Measurements from ENCODE around the gene NPM3. TPM values are rescaled to one million over a fixed set of nuclear protein-coding genes. Genes with fewer than 3 reads are reported as not detected.

Gene NPM3
- polyA plus RNA-seq, 1 experiment: 31.5 TPM

GRCh38 chr10:101772017-101772894 is 11.0 kb downstream of the NPM3 start:
- TF ChIP-seq CTCF (IDR thresholded peaks at IDR 0.05; ENCODE audit: low read depth, low read length): no peak
- H3K4me3 ChIP-seq (ENCODE audit: low read depth, low read length): no peak overlapping the region
- H3K27me3 ChIP-seq (ENCODE audit: control insufficient read depth, insufficient read depth, low read length): peaks cover 78% of the 10 kb centered on the region
- ChIA-PET POLR2A (interaction anchor here (0.6 kb wide), 1 partner anchor 174 kb away, joined by 4 read pairs; no protein-coding TSS in a partner anchor), CTCF (interaction anchor here (0.6 to 2.8 kb wide), 5 partner anchors 8 to 559 kb away, joined by 3 to 16 read pairs (median 10); no protein-coding TSS in a partner anchor)
- no peaks in the 10 kb centered on the region; the same call in 1 of the 2 replicates for H3K9me3 ChIP-seq (ENCODE audit: control insufficient read depth, insufficient read depth, low read length)
- no peak for DNase-seq (ENCODE audit: low read depth, low spot score)
- H3K27ac ChIP-seq (ENCODE audit: low read depth, low read length): no peak overlapping the region

DNA sequence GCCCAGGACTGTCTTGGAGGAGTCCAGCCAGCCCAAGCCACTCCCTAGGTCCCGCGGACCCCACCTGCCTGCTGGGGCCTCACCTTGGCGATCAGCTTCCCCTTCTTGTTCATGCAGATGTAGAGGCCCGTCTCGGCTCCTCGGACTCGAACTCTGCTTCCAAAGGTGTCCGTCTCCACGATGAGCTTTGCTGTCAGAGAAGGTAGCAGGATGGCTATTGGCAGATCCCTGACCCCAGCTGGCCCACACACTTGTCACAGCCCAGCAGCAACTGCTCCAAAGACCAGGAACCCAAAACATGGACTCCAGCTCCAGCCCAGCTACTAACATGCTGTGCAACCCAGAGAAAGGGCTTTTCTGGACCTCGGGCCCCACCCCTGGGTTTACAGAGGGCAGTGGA is 11.9 kb downstream of the NPM3 start:
- no peaks in the 10 kb centered on the region; the same call in 1 of the 2 replicates for H3K9me3 ChIP-seq (ENCODE audit: control insufficient read depth, insufficient read depth, low read length)
- no peak overlapping the region for H3K4me3 ChIP-seq (ENCODE audit: low read depth, low read length)
- POLR2A ChIA-PET: no interaction called here
- DNase-seq (ENCODE audit: low read depth, low spot score): no peak
- peaks cover 78% of the 10 kb centered on the region for H3K27me3 ChIP-seq (ENCODE audit: control insufficient read depth, insufficient read depth, low read length)
- H3K27ac ChIP-seq (ENCODE audit: low read depth, low read length): no peak overlapping the region
- TF ChIP-seq CTCF (IDR thresholded peaks at IDR 0.05; ENCODE audit: low read depth, low read length): no peak
- CTCF ChIA-PET: interaction anchor here (0.9 to 2.8 kb wide), 3 partner anchors 10 to 557 kb away, joined by 3 to 16 read pairs (median 6); no protein-coding TSS in a partner anchor

DNA sequence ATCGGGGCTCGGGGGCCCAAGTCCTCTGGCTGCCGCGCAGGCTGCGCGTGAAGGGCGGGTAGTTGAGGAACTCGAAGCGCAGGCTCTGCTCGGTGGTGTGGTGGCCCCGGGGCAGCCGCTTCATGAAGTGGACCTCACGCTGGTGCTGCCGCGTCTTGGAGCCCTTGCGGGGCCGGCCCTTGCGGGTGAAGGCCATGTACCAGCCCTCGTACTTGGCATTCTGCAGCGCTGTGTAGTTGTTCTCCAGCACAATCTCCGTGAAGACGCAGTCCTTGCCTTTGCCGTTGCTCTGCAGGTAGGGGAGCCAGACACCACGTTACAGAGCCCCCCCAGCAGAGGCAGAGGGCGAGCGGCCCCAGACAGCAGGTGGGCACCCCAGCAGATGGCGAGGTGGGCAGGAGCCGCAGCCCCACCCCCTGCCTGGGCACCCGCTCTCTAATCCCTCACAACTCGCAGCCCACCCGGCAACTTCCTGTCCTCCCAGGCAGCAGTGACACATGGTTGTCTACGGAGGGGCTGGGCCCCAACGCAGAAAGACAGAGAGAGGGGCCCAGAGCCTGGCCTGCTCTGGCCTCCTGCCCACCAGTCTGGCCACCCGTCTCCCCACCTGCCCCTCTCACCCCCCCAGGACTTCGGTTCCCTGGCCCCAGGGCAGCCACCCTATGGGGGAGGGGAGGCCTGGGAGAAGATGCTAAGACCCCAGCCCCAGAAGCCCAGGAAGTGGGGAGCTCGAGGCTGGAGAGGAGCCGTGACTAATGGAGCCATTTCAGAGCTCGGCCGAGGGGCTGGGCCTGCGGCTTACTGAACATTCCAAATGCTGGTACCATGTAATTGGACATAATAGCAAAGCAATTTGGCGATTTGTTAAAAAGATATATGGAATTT is 12.7 kb downstream of the NPM3 start:
- Histone ChIP-seq H3K4me3 (ENCODE audit: low read depth, low read length) (no peak overlapping the region), H3K9me3 (ENCODE audit: control insufficient read depth, insufficient read depth, low read length) (no peaks in the 10 kb centered on the region; the same call in 1 of the 2 replicates), H3K27ac (ENCODE audit: low read depth, low read length) (no peak overlapping the region), H3K27me3 (ENCODE audit: control insufficient read depth, insufficient read depth, low read length) (peaks cover 84% of the 10 kb centered on the region)
- TF ChIP-seq CTCF (IDR thresholded peaks at IDR 0.05; ENCODE audit: low read depth, low read length): no peak
- ChIA-PET POLR2A (no interaction called here), CTCF (interaction anchor here (0.6 to 2.8 kb wide), 4 partner anchors 11 to 556 kb away, joined by 3 to 16 read pairs (median 5); no protein-coding TSS in a partner anchor)
- DNase-seq (ENCODE audit: low read depth, low spot score): no peak

DNA sequence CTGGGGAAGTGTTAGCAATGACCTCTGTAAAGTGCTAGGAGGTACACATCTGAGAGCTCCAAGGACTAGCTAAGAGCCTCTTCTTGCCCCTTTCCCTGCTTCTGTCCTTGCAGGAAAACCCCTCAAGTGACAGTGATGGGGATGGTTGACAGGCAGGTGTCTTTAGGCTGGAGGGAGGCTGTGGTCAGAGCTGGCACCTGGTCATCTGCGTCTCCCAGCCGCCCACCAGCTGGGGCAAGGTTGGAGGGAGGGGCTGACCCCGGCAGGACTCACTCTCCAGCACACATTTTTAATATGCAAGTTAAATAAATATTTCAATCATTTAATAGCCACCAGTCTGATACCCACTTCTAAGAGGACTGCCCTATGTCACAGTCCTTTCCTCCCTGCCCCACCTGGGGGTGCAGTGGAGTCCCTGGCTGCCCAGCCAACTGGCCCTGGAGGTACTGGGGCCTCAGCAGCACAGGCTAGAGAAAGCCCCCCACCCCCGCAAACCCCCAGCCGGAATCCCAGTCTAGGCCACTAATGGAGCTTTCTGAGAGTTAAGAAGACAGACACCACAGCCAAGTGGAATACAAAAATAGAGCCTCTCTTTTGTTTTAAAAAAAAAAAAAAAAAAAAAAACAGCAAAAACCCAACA is 13.6 kb downstream of the NPM3 start:
- DNase-seq (ENCODE audit: low read depth, low spot score): no peak

More for the DNA sequence above, 13.6 kb downstream of the NPM3 start:
- ChIA-PET POLR2A (interaction anchor here (0.6 kb wide), 1 partner anchor 704 kb away, joined by 3 read pairs; no protein-coding TSS in a partner anchor), CTCF (interaction anchor here (0.6 to 3.1 kb wide), 5 partner anchors 12 to 167 kb away, joined by 4 to 20 read pairs (median 6); no protein-coding TSS in a partner anchor)
- no peak for TF ChIP-seq CTCF (IDR thresholded peaks at IDR 0.05; ENCODE audit: low read depth, low read length)
- Histone ChIP-seq H3K27me3 (ENCODE audit: control insufficient read depth, insufficient read depth, low read length) (peaks cover 85% of the 10 kb centered on the region), H3K9me3 (ENCODE audit: control insufficient read depth, insufficient read depth, low read length) (no peaks in the 10 kb centered on the region; the same call in 1 of the 2 replicates), H3K27ac (ENCODE audit: low read depth, low read length) (no peak overlapping the region), H3K4me3 (ENCODE audit: low read depth, low read length) (no peak overlapping the region)
